Activated T-cell treated with anti-CD3 and anti-CD28 coated beads for 24 hours (primary cell): Measurements from ENCODE around the gene CAMSAP1.
"Not testable (repeated sequence)": the region's sequence is repeated elsewhere in the genome, so short reads cannot be mapped to it uniquely, and the experiment has no call there.

Source experiments
- DNase-seq: peaks from one replicate; pipeline ENCODE4 v3.0.0-alpha.2; 2020; ENCODE audit warnings: low read depth

The CAMSAP1 gene

DNA sequence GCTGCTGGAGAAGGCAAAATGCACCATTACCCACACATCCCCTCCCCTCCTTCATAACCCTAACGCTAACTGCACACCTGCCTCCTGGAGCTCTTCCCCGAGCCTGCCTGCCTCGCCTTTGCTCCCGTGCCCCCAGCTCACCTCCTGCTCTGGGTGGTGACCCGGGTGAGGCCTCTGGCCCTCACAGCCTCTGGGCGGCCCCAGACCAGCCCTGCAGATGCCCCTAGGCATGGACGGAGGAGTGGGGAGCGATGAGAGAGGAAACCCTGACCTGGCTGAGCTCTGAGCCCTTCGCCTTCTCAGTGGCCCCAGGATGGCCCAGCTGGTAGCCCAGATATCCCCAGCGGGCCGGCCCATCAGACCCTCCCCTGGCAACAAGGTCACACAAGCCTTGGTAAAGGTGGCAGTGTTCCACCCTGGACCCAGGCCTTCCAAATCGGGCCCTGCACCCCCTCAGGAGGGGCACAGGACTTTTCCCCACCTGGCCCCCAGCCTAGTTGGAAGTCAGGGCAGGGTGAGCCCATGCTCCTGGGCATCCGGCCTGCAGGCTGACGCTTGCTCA, 14.5 kb upstream of the CAMSAP1 start:
- DNase-seq: no peak

DNA sequence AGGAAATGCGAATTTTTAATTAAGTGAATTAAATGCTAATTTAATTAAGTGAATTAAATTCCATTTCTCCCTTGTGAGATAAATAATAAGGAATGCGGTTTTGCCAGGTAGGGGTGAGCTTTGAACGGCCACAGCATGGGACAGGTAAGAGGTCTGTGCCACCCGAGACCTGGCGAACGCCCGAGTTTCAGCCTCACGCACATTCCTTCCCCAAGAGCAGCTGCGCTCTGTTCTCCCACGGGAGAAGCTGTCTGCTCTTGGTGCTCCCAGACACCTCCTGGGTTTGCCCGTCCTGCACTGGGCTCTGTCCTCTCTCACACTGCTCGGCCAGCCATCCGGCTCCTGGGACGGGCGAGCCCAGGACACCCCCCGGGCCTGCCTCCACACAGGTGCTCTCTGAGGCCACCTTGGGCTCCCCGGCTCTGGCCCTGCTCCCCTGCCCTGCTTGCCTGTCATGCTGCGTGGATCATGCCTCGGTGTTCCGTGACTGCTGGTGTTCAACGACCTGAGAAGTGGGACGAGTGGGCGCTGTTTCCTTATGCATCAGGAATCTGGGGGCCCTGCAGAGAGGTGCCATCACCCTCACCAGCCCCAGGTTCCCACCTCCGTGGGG, 13.7 kb upstream of the CAMSAP1 start:
- DNase-seq: no peak

DNA sequence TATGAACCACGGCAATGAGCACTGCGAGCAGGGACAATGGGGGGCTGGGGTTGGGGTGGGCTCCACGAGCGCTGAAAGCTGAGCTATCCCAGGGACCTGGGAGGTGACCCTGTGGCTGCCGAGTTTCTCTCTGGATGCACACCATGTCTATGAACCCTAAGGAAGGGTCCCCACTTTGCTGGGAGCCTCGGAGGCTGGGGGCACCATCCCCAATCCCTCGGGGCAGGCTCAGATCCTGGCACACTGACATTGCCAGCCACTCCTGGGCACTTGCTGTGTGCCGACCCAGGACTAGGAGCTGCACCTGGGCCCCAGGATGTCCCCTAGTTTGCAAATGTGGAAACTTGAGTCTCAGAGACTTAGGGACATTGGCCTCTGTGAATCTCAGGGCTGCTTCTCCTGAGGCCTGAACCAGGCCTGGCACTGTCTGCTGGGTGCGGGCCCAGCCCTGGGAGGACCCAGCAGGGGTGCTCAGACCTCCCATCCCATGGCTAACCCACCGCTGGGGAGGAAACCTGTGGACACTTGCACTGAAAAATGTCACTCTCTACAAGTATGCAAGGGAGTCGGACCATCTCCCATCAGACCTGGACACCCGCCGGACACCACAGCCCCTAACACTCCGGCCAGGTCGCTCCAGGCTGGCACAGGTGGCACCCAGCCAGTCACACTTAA, 13.0 kb upstream of the CAMSAP1 start:
- DNase-seq: no peak

DNA sequence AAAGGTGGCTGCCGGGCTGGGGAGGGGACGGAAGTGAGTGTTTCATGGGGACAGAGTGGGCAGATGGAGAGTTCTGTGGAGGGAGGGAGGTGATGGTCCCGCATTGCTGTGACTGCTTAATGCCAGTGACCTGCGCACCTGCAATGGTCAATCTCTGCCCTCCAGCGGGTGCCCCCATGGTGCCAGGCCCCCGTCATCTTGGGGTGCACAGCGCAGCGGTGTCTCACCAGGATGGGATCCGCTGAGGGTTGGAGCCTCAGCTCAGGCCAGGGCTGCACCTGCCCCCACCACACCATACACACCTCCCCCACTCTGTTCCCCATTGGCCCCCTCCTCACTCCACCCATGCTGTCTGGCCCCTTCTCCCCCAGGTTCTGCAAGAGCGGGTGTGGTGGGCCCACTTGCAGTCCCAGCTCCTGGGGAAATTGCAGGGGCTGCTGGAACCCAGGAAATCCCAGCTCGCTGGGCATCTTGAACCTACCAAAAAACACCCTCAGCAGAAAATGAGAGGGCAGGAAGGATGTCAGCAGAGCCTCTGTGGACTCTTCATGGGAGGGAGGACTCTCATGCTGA, 12.1 kb upstream of the CAMSAP1 start:
- DNase-seq: no peak

DNA sequence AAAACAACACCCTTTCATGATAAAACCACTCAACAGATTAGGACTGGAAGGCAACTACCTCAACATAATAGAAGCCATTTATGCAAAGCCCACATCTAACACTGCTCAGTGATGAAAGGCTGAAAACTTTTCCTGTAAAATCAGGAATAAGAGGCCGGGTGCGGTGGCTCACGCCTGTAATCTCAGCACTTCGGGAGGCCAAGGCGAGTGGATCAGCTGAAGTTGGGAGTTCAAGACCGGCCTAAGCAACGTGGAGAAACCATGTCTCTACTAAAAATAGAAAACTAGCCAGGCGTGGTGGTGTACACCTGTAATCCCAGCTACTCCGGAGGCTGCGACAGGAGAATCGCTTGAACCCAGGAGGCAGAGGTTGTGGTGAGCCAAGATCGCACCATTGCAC, 8.9 kb upstream of the CAMSAP1 start:
- not testable (repeated sequence) for DNase-seq

DNA sequence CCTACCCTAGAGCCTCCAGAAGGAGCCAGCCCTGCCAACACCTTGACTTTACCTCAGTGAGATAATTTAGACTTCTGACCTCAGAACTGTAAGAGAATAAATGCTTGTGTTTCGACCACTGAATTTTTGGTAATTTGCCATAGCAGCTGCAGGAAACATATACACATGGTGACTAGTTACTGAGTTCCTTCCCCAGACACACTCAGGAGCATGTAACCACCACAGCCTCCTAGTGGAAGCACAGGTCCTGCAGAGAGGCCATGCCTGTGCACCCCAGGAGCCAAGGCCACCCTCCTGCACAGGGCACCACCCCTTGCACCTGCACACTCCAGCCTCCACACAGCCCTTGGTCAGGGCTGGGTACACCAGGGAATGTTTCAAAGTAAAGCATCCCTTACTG, 7.6 kb upstream of the CAMSAP1 start:
- DNase-seq: no peak

DNA sequence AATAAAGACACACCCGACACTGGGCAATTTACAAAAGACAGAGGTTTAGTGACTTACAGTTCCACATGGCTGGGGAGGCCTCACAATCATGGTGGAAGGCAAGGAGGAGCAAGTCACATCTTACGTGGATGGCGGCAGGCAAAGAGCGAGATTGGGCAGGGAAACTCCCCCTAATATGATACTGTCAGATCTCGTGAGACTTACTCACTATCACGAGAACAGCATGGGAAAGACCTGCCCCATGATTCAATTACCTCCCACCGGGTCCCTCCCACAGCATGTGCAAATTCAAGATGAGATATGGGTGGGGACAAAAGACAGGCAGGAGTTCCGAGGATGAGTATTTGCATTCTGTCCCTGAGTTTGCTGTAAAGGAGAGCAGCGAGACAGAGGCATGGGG, 3.9 kb upstream of the CAMSAP1 start:
- DNase-seq: not testable (repeated sequence)

DNA sequence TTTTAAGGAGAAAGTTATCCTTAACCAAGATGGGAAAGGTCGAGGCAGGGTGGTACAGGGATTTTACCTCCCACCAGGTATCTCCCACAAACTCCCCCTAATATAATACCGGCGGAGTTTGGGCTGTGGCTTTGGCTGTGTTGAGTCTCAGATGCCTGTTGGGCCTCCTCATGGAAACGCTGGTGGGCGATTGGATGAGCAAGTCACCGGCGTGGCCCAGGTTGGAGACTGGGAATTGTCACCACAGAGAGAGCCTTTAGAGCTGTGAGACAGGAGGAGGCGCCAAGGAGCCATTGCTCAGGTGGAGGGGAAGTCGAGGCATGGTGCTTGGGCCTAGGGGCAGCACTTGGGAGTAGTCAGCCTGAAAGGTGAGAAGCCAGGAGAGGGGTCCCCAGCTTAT, 3.4 kb upstream of the CAMSAP1 start:
- DNase-seq: no peak

DNA sequence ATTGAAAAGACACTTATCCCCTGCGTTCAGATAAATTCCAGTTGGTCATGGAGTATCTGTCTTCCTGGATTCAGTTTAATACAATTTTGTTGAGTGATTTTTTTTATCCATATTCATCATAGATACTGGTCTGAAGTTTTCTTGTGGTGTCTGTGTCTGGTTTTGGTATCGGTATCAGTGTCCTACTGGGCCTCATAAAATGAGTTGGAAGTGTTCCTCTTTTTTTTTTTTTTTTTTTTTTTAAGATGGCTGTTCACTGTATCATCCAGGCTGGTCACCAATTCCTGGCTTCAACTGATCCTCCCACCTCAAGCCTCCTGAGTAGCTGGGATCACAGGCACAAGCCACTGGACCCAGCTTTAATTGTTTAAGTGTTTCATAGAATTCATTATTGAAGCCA, 2.9 kb upstream of the CAMSAP1 start:
- DNase-seq: no peak

DNA sequence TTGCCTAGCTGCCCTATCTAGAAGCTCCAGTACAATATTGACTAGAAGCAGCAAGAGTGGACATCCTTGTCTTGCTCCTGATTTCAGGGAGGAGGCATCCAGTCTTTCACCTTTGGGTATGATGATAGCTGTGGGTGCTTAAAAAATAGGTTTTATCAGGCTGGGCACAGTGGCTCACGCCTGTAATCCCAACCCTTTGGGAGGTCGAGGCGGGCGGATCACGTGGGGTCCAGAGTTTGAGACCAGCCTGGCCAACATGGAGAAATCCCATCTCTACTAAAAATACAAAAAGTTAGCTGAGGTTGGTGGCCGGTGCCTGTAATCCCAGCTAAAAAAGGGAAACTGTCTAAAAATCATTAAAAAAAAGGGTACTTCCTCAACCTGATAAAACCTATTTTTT, 2.0 kb upstream of the CAMSAP1 start:
- DNase-seq: no peak

DNA sequence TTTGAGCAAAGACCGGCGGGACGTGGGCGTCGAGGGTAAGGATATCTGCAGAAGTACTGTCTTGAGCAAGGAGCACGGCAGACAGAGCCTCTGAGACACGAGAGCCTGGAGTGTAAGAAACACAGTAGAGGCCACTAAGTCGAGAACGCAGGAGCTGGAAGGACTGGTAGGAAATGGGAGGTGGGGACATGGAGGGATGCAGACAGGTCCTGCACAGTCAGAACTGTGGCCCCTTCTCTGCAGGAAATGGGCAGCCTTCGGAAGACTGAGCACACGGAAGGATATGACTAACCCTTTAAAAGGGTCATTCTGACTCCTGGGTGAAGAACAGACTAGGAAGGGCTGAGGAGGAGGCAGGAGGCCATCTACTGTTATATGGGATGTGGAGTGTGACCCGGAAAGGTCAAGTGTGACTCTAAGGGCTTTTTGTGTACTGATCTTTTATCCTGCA, 1.4 kb upstream of the CAMSAP1 start:
- DNase-seq: no peak

DNA sequence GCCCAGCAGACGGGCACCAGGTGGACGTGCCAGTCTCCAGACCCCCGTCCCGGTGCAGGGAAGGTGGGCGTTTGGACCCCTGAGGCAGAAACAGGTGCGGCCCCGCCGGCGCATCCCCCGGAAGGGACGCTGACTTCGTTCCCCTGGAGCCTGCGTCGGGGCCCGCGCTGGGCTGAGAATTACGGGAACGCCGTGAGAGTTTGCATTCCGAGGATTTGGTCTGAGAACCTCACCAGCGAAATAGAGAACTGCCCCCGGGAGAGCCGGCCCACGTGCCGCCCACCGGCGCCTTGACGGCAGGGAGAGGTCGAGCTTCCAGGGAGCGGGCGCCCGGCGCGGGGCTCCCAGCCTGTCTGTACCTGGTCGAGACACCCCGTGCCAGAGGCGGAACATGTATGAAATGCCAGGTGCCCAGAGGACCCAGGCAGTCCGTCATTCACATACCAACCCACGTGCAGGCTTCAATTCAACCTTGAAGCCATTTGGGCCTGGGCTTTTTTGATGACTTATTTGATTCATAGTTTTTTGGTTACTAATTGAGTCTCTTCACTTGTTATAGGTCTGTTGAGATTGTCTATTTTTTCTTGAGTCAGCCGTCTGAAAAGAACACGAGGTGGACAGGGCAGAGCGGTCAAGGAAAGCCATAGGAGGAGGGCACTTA, 877 bp upstream of the CAMSAP1 start:
- no peak for DNase-seq

DNA sequence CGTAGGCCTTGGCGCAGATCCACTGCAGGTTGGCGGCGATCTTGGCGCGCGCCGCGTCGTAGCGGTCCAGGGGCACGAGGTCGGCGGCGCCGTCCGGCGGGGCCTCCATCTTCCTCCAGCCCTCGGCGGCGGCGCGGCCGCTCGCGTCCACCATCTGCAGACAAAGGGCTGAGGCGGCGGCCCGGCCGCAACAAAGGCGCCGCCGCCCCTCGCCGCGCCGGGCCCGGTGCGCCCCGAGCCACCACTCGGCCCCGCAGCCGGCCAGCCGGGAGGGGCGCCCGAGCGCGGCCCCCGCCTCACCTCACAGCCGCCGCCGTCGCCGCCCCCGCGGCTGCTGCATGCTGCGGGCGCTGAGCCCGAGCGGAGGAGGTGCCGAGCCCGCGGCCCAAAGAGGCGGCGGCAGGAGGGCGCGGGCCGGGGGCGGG, 328 bp downstream of the CAMSAP1 start:
- no peak for DNase-seq

DNA sequence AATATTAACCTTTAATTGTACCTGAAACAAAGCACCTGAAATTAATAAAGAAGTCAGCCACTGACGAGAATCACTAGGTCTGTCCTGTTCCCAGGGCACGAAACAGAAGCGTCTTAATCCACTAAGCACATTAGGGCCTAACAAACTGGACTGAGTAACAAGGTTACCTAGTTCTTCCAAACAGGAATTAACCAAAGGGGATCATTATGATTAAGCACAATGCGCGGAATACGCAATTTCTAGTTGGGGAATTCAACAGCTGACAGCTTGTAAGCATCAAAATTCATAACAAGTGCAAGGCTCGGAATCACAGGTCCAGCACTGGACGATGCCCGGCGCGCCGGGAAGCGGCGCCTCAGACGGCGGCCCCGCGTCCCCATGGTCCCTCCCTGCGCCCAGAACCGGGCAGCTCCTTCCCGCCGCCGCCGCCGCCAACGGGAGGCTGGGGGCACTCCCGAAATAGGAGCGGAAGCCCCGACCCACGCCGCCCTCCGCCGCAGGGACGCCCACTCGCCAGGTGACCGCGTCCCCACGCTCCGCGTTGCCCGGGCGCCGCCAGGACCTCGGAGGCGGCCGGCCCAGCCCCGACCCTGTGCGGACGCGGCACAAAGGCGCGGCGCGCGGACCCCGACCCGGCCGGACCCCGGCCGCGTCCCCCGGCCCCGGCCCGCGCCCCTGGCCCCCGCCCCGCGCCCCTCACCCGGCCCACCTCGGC, 898 bp downstream of the CAMSAP1 start:
- no peak for DNase-seq

DNA sequence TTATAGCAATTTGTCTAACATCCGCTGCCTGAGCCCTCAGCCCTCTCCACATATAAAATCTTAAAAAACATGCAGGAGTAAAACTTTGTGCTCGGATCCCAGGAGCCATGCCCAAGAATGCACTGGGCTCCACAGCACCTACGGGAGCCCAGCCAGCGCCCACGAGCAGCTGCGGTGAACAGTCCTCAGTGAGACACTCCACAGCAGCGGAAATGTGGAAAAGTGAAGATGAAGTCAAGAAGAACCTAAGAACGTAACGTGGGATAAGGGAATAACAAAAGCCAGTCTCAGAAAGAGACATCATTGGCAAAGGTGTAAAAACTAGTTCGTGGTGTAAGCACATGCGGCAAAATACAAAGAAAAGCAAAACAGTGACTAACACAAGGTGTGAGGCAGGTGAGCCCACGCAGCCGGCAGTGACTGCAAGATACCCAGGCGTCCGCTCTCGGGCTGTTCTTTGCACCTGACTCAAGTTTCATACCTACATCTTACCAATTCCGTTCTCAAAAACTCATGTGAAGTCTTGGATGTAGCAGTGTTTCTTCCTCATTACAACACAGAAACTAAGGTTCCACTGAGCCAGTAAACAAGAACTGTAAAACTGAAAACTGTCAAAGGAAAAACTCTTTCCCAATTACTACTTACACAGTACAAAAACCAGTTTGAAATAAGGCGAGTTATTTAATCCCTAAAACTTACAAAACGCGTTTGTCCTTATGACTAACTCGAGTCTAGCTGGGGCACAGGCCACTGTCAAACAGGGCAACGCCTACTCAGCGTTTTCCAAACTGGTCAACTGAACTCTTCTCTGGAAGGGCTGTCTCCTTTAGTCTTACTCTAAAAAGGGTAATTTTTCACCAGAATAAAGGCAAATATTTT, 1.7 kb downstream of the CAMSAP1 start:
- peak; percentile 61 for DNase-seq

DNA sequence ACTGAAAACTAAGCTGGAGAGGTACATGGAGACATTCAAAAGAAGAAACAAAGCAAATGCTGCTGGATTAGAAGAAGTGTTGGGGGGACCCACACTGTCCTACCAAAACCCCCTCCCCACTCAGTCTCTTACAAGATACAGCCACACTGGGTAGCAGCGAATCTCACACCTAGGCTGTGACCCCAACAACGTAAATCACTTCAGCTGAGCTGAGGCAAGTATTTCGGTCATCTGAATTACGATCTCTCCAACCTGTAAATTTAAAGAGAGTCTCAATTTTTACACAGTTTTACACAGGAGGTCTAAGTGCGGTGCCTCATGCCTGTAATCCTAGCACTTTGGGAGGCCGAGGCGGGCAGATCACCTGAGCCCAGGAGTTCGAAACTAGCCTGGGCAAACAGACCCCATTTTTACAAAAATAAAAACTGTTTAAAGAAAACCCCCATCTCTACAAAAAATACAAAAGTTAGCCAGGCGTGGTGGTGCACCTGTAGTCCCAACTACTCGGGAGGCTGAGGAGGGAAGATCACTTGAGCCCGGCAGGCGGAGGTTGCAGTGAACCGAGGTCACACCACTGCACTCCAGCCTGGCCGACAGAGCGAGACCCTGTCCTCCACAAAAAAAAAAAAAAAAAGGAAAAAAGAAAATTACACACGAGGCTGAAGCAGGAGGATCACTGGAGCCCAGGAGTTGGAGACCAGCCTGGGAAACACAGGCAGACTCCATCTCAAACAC, 3.4 kb downstream of the CAMSAP1 start:
- no peak for DNase-seq

DNA sequence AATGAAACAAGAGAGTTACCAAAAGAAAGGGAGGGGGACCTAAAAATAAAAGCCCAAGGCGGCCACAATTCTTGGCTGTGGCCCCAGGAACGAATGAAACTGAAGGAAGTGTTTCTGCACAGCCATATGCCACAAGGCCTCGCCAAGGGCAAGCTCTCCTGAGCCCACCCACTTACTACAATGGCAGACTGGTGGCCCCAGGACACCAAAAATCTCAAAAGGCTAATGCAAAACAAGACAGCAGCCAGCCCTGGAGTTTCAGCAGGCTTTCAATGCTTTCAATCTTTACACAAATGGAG, 4.0 kb downstream of the CAMSAP1 start:
- no peak for DNase-seq

DNA sequence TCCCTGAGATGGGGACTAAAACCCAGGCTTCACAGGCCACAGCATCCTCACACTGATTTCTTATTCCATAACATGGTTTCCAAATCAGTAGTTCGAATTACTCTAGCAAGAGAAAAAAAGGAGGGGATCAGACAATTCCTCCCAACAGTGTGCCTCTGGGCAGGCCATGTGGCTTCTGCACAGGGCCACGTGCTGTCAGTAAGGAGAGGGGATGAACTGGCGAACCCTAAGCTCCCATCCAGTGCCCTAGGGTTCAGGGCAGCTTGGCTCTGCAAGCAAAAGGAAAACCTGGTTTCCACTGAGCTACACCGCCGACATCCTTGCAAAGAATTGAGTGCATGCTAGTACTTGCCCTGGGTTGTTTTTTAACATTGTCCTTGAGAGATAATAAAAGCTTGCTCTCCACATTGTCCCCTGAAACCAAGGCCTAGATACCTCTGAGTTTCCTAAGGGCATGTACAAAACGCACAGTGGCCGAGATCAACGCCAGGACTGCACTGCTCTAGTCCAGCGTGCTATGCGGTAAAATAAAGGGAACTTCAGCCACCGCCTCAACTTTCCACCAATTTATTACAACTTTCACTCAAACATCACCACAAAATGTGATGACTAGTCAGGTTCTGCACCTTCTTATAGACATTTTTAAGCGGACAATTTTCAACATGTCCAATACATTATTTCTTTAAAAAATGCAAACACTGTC, 4.5 kb downstream of the CAMSAP1 start:
- DNase-seq: no peak

DNA sequence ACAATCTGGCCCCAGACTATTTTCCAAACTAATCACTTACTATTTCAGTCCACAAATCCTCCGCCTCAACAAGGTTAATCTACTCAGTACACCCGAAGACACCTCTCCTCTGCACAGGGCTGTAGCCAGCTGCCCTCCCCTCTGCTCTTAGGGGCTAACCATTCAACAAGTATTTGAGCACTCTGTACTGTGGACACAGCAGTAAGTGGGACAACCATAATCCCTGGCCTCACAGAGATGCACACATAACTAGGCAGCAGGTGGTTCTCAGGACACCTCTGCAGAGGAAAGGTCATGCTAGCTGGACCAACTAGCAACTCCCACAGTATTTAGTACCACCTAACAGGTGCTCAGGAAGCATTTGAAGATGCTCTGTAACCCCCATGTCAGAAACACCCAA, 5.5 kb downstream of the CAMSAP1 start:
- DNase-seq: no peak
